Midbrain (tissue), 1 donor: ENCODE results near the gene NCAPG2.

ENCODE experiments used
- DNase-seq: peaks from one replicate; lab custom pipeline; 2025; lab: John Stamatoyannopoulos, UW

The NCAPG2 gene, protein sequence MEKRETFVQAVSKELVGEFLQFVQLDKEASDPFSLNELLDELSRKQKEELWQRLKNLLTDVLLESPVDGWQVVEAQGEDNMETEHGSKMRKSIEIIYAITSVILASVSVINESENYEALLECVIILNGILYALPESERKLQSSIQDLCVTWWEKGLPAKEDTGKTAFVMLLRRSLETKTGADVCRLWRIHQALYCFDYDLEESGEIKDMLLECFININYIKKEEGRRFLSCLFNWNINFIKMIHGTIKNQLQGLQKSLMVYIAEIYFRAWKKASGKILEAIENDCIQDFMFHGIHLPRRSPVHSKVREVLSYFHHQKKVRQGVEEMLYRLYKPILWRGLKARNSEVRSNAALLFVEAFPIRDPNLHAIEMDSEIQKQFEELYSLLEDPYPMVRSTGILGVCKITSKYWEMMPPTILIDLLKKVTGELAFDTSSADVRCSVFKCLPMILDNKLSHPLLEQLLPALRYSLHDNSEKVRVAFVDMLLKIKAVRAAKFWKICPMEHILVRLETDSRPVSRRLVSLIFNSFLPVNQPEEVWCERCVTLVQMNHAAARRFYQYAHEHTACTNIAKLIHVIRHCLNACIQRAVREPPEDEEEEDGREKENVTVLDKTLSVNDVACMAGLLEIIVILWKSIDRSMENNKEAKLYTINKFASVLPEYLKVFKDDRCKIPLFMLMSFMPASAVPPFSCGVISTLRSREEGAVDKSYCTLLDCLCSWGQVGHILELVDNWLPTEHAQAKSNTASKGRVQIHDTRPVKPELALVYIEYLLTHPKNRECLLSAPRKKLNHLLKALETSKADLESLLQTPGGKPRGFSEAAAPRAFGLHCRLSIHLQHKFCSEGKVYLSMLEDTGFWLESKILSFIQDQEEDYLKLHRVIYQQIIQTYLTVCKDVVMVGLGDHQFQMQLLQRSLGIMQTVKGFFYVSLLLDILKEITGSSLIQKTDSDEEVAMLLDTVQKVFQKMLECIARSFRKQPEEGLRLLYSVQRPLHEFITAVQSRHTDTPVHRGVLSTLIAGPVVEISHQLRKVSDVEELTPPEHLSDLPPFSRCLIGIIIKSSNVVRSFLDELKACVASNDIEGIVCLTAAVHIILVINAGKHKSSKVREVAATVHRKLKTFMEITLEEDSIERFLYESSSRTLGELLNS

DNA sequence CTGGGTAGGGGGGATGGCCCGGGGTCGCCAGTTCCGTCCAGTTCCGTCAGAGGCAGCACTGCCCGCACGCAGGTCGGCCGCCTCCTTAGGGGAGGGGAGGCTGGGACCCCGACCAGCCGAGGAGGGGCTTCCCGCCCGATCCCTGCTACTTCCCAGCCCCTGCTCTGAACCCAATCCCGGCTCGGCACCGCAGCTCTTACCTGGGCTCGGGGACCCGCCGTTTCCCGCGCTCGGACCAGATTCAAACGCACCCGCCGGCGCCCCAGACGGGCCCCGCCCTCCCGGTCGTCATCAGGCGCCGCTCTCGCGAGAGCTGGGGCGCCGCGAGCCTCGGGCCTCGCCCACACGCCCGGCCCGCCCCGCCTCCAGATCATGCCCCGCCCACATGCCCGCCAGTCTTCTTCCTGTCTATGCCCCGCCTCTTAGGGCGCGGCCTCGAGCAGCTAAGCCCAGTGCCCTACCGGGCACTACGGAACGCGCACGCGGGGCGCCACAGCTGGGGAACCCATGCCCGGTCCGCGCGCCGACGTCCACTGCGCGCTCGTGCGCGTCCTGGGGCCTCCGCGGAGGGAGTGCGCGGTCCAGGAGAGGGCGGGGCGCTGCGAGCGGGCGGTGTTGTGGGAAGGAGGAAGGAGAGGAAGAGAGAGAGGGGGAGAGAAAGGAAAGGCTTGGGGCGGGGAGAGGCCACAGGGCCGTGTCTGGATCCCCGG, at the start of gene NCAPG2:
Gene NCAPG2 (minus strand): TSS at position 281 of the 710 bp plus-strand sequence. CDS start 2,905 bp downstream, outside the sequence.
- DNase-seq = peak; percentile 97

DNA sequence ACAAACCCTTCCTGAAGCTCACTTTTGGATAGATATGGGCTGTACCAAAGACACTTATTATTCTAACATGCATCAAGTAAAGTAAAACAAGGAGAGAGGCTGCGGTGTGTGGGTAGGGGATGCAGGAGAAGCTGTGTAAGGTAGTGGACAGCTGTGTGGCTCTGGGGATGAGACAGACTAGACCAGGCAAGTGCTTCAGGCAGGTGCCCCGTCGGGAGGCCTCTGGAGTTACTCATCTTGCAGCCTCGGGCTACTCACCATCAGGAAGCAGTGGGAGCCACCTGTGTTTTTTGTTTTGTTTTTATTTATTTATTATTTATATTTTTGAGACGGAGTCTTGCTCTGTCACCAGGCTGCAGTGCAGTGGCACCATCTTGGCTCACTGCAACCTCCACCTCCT, 49.3 kb upstream of the NCAPG2 start:
- DNase-seq = no peak

DNA sequence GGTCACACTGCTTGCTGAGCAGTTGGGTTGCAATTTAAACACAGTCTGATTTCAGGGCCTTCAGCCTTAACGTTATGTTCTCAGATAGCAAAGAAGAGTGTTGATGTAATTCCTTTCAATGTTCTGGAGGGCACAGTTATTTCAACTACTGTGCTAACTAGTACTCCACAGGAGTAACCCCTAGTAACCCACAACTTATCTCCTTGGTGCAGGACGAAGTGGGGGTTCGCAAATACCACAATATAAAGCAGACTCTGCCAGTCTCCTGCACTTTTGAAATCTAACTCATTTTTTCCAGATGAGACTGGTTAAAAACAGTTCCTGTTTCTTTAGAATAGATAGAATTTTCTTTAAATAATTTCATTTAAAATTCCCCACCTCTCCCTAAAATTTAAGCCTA, 47.1 kb upstream of the NCAPG2 start:
- DNase-seq = no peak

DNA sequence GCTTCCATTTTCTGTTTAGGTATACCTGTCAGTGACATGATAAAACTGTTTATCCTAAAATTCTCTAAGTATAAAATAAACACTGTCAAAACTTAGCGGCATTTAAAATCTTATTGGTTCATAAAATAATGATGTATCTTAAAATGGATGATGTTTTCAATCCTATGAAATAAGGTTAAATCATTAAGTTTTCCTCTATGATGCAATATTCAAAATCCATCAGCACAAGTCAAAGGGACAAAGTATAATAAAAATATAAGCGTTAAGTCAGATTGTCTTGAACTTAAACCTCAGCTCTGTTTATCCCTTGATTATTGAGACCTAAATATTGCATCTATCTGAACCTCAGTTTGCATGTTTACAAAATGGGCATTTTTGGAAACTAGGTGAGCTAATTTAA, 46.6 kb upstream of the NCAPG2 start:
- no peak for DNase-seq

DNA sequence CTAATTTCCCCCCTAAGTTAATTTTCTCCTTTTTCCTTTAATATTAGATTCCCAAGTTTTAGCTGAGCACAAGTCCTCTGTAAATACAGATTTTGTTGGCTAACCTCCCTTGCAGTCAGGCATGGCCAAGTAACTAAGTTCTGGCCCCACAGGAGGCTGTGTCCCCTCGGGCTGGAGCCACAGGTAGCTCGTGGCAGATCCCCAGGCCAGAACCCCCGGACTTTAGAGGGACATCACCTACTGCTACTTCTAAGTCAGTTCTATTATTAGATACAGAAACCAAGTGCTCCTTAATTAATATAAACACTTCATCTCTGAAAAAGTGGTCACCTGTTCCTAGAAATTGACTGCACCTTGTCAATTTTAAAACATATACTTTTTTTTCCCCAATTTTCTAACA, 46.1 kb upstream of the NCAPG2 start:
- no peak for DNase-seq

DNA sequence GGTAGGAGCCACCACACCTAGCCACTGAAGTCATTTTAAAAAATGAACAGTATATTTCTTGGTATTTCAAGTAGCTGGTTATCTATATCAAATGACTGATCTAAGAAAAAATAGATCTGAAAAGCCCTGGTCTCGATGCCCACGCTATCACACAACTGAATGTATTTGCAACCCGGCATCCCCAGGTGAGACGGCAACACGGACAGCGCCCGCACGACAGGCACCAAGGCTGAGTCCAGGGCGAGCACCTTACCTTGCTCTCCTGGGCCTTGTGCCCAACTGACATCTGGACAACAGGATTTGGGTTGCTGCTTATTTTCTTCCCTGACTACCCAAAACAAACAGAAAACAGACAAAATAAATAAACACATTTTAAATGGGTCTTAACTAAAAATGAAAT, 44.8 kb upstream of the NCAPG2 start:
- no peak for DNase-seq

DNA sequence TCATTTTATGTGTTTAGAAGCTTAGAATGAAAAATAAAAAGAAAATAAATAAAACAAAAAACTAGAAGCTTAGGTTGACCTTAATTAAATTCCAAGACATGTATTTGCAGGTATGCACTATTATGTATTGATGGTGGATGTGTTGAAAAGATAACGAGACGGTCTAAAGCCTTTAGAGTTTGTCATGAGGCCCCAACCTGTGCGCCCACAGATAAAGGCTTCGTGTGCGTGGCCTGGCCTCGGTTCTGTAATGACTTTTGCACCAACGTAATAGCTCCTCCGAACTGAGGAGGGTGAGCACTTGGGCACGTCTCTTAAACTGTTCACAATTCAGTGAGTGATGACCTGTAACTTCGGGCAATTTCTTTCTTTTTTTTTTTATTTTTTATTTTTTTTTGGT, 43.7 kb upstream of the NCAPG2 start:
- no peak for DNase-seq

DNA sequence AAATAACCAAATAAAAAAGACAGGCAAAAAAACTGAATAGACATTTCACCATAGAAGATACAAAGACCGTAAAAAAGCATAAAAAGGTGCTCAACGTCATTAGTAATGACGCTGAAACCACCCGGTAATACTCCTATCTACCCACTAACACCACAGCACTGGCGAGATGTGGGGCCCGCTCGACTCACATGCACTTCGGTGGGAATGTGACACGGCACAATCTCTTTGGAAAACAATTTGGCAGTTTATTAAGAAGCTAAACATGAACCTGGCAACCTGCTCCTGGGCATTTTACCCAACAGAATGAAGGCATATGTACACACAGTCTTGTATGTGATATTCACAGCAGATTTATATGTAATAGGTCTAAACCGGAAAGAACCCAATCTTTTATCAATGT, 42.8 kb upstream of the NCAPG2 start:
- DNase-seq = no peak

DNA sequence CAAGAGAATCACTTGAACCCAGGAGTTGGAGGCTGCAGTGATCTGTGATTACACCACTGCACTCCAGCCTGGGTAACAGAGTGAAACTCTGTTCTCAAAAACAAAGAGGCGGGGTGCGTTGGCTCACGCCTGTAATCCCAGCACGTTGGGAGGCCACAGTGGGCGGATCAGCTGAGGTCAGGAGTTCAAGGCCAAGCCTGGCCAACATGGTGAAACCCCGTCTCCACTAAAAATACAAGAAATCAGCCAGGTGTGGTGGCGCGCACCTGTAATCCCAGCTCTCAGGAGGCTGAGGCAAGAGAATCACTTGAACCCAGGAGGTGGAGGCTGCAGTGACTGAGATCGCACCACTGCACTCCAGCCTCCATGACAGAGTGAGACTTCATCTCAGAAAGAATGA, 42.4 kb upstream of the NCAPG2 start:
- DNase-seq = no peak

DNA sequence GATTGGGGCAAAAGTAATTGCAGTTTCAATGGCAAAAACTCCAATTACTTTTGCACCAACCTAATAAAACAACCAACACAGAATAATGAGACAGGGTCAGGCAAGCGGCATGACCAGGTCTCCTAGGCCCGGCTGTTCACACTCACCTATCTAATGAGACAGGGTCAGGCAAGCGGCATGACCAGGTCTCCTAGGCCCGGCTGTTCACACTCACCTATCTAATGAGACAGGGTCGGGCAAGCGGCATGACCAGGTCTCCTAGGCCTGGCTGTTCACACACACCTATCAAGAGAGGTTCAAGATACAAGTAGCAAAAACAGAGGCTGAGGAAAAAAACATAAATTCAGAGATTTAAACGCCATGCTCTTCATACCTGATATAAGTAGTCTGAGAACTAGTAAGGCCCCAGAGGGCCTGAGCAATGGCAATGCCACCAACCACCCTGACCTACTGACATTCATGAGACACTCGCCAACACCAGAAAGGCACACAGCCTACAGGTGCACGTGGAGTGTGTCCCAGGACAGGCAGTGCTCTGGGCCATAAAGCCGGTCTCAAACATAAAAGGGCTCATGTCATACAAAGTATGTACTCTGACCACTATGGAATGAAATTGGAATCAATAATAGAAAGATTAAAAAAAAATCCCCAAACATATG, 40.6 kb upstream of the NCAPG2 start:
- DNase-seq = no peak

DNA sequence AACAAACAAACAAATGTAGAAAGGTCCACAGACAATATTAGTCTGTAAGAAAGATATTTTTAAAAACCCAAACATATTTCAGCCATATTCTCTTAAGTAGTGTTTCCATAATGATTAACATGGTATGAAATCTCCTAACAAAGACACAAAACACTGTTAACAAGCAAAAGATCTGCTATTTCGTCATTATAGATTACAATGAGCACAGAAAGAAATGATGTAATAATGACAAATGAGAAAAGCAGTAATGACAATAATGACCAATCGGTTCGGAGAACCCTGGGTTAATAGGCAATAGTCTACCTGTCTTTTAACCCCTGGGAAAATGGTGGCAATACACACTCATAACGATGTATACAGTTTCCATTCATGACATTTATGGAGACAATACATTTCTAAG, 39.5 kb upstream of the NCAPG2 start:
- DNase-seq = no peak

DNA sequence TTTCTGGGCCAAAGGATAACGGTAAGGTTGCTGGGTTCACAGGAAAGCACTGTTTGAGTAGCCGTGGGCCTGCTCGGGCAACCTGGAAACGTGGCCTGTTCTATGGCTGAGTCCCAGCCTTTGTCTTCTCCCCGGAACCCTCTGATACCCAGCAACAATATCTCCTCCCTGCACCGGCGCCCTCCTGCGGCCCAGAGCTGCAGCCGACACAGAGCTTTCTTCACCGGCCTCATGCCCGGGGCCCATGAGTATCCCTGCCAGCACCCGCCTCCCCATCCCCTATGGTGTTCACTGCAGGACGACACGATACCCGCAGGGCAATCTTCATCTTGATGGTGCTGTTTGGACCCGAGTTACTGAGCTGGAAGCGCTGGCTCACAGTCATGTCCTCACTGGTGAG, 38.6 kb upstream of the NCAPG2 start:
- DNase-seq = no peak

DNA sequence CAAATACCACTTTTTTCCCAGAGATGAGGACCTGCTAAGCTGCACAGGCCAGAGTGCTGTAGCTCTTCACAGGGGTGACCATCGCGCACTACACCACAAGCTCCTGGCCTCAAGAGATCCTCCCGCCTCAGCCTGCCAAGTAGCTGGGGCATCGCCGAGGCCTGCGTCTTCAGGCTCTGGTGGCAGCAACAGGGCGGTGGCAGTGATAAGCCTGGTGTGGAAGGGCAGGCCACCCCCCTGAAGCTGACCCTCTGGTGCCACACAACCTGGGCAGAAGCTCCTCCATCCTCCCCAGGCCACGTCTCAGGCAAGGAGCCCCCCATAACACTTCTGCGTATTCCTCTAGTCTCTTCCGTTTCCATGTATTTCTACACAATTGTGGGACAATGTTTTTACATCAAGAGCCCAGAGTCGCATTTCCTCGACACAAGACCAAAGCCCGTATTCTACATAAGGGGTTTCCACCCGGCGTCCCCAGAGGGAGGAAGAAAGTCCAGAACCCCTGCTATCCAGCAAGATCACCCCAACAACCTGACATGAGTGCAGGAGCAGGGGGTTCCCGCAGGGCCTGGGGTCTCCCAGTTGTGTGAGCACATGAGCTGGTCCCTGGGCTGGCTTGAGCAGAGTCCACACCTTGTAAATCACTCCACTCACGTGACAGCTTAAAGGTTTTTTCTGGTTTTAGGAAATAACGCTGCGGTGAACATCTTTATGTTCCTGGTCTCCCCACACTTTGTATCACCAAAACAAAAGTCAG, 37.6 kb upstream of the NCAPG2 start:
- no peak for DNase-seq

DNA sequence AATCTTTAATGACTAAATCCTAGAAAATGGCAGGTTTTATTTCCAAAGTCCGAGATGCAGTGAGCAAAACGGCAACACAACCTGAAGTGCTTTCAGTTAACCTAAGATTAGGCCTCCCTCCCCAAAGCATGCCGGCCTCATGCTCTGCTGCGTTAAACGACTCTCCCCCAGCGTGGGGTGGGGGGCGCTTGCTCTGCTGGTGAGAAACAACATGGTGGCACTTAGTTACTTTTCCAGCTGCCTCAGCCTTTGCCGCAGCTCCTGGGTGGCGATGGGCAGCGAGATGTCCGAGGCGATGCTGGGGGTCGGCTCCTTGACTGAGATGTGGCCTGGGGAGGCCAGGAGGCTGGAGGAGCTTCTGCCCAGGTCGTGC, 36.7 kb upstream of the NCAPG2 start:
- DNase-seq = no peak

DNA sequence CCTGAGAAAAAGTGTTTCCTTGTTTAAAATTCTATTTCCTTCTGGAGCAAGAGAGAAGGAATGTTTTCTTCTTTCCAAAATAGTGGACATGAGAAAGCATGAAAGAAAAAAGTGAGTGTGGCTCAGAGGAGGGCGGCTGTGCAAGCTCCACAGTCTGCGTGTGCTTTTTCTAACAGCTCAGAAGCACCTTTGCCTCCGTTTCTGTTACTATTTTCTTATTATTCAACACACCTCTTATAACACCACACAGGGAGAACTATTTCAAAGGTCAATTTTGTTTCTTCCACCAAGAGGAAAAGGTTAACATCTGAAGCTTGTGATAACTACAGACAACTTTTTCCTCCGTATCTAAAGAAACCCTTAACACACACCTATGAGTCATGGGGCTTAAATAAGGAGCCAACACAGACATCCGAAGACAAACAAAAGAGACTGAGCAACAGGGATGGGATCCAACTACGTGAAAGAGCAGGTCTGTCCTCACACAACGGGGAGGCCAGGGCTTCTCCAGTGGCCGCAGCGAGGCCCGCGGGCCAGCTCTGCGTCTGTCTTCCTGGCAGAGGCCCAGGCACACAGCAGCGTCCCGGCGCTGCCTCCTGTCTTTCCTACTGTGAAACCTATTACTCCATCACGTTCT, 36.2 kb upstream of the NCAPG2 start:
- DNase-seq = no peak

DNA sequence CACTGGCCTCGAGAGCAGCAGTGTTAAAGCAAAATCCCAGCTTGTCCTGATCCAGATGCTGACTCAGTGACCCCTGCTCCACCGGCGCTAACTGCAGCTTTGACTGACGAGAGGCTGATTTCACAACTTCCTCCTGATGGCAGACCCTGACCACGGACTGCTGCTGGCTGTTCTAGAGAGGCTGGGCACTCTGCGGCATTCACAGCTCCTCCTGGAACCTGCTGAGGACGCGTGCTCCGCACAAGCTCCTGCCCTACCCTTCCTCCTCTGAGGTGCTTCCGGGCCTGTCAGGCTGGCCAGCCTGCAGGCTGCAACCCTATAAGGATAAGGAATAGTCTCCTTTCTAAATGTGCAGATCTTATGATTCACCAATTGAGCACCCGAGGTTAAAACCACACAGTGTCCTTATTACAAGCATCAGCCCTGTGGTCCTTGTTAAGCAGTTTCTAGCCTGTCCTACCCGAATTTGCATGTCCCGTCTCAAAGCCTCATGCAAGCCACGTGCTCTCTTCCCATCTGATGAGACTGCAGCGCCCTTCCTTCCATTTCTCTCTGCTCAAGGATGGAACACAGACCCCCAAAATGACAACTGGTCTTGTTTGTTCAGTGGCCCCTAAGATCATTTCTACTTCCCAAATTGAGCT, 35.5 kb upstream of the NCAPG2 start:
- no peak for DNase-seq

DNA sequence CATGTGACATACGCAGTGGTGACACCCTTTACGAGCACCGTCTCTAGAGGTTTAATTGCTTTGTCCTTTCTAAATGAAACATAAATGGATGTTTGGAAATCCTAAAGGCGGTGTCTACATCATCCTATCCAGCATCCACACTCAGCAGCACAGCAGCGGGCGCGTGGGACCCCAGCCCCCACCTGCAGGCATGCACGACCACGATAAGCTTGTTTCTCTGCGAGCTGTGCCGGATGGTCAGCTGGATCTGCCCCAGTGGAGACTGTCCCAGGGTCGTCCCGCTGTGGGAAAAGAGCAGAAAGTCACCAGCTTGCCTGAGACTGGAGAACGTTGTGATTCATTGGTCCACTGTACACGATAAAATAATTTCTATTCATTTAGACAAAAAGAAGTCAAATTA, 34.2 kb upstream of the NCAPG2 start:
- DNase-seq = no peak

DNA sequence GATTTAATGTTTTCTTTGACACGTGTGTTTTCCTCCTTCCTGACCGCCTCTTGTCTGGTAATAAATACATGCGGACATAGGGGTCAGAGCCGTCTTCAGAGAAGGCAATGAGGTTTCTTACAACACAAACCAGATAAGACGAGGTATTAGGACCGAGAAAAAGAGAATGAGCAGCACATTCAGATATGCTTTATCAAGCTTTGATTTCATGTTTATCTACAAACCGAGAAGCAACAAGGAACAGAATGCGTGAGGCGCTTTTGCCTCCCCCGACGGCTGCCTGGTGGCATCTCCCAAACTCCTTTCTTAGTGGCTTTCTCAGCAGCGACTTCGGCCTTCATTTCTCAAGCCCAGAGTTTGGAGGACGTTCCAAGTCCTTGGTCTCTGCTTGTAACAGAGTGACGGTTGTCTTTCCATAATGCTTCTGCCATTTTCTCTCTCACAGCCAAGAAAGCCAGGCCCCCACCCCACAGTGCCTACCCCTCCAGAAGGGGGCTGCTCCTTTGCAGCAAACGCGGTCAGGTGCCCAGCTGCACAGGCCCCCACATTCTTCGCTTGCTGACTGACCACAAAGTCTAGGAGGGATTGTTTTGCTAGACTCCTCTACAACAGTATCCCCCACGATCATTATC, 32.6 kb upstream of the NCAPG2 start:
- no peak for DNase-seq

DNA sequence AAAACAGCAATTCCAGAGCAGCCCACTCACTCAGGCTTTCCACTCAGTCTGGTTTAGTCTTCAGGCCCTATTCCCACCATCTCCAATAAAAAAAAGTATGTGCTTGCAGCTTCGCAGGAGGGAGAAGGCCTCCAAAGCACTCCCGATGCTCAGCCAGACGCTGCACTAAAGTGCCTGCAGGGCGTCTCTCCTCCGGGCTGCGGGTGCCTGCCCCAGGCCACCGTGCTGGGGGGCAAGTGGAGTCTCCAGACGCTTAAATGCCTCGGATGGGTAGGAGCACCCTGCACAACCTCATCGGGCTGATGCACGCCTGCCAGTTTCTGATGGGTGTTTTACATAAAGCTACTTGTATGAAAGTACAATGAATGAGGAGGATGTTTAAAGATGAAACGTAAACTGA, 31.3 kb upstream of the NCAPG2 start:
- DNase-seq = no peak
